Measurements from ENCODE around the gene CECR2. TPM values are rescaled to one million over a fixed set of nuclear protein-coding genes. Genes with fewer than 3 reads are reported as not detected.

CECR2 gene
- total and polyA plus RNA-seq, 10 of the 15 experiments (the other 5 are each of a cell fraction or from before 2014, with no cell fraction given) = 0.01 to 0.08 (median 0.01) TPM; not detected in 7

DNA sequence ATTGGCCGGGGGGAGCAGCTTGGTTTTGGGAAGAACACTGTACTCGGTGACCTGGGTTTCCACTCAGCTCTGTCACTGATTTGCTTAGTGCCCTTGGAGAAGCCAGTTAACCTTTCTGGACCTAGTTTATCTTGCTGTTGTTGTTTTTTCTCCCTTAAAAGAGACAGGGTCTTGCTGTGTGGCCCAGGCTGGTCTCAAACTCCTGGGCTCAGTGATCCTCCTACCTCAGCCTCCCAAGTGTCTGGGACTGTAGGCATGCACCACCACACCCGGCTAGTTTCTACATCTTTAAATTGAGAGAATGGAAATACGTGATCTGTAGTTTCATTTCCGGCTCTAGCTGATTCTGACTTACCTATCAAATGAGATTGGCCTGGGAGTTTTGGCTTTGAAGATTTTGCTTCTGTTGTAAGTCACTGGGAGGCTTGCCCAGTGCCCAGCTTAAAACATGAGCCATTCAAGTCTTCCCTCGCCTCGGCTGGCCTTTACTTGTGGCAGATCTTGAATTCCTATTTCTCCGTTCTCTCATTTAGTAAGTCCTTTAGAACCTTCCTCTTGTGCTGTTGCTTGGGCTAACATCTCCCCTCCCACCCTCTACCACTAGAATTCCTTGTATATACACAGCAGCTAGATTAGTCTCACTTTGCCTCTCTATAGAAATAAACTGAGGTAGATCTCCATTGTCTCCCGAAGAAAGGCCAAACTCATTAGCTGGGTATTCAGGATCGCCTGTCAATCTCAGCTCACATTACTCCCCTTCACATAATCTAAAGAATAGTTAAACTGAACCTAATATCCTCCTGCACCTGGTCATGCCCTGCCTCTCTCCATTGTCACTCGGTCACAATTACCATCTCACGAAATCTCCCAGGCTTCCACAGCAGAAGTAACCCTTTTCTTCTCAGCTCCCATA, 106.3 kb downstream of the CECR2 start (continued):
- TF ChIP-seq RCOR1 (conservative IDR thresholded peaks at IDR 0.05; ENCODE audit: low read depth, low read length) (no peak), BRCA1 (IDR thresholded peaks at IDR 0.05; ENCODE audit: low read depth, low read length) (no peak), MXI1 (IDR thresholded peaks at IDR 0.05; ENCODE audit: low read depth, low read length) (no peak), HDGF (IDR thresholded peaks at IDR 0.05) (no peak), SPI1 (IDR thresholded peaks at IDR 0.05; ENCODE audit: borderline replicate concordance, insufficient read depth, low read depth, low read length) (no peak), RBBP5 (conservative IDR thresholded peaks at IDR 0.05) (no peak), BCL11A (IDR thresholded peaks at IDR 0.05; ENCODE audit: low read depth, low read length) (no peak)
- TF ChIP-seq, protein P1, sequence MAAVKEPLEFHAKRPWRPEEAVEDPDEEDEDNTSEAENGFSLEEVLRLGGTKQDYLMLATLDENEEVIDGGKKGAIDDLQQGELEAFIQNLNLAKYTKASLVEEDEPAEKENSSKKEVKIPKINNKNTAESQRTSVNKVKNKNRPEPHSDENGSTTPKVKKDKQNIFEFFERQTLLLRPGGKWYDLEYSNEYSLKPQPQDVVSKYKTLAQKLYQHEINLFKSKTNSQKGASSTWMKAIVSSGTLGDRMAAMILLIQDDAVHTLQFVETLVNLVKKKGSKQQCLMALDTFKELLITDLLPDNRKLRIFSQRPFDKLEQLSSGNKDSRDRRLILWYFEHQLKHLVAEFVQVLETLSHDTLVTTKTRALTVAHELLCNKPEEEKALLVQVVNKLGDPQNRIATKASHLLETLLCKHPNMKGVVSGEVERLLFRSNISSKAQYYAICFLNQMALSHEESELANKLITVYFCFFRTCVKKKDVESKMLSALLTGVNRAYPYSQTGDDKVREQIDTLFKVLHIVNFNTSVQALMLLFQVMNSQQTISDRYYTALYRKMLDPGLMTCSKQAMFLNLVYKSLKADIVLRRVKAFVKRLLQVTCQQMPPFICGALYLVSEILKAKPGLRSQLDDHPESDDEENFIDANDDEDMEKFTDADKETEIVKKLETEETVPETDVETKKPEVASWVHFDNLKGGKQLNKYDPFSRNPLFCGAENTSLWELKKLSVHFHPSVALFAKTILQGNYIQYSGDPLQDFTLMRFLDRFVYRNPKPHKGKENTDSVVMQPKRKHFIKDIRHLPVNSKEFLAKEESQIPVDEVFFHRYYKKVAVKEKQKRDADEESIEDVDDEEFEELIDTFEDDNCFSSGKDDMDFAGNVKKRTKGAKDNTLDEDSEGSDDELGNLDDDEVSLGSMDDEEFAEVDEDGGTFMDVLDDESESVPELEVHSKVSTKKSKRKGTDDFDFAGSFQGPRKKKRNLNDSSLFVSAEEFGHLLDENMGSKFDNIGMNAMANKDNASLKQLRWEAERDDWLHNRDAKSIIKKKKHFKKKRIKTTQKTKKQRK (IDR thresholded peaks at IDR 0.05; ENCODE audit: low read depth, low read length) = no peak
- TF ChIP-seq, protein P2, sequence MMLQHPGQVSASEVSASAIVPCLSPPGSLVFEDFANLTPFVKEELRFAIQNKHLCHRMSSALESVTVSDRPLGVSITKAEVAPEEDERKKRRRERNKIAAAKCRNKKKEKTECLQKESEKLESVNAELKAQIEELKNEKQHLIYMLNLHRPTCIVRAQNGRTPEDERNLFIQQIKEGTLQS (IDR thresholded peaks at IDR 0.05; ENCODE audit: borderline replicate concordance, extremely low read depth, low read depth, low read length) = no peak
- TF ChIP-seq, protein P3, sequence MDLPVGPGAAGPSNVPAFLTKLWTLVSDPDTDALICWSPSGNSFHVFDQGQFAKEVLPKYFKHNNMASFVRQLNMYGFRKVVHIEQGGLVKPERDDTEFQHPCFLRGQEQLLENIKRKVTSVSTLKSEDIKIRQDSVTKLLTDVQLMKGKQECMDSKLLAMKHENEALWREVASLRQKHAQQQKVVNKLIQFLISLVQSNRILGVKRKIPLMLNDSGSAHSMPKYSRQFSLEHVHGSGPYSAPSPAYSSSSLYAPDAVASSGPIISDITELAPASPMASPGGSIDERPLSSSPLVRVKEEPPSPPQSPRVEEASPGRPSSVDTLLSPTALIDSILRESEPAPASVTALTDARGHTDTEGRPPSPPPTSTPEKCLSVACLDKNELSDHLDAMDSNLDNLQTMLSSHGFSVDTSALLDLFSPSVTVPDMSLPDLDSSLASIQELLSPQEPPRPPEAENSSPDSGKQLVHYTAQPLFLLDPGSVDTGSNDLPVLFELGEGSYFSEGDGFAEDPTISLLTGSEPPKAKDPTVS (IDR thresholded peaks at IDR 0.05; ENCODE audit: low read depth, low read length) = no peak
- TF ChIP-seq, protein P4, sequence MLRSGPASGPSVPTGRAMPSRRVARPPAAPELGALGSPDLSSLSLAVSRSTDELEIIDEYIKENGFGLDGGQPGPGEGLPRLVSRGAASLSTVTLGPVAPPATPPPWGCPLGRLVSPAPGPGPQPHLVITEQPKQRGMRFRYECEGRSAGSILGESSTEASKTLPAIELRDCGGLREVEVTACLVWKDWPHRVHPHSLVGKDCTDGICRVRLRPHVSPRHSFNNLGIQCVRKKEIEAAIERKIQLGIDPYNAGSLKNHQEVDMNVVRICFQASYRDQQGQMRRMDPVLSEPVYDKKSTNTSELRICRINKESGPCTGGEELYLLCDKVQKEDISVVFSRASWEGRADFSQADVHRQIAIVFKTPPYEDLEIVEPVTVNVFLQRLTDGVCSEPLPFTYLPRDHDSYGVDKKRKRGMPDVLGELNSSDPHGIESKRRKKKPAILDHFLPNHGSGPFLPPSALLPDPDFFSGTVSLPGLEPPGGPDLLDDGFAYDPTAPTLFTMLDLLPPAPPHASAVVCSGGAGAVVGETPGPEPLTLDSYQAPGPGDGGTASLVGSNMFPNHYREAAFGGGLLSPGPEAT (IDR thresholded peaks at IDR 0.05; ENCODE audit: low read depth) = no peak
